Neural cell (in vitro differentiated cells): ENCODE data around the gene TSPAN32.

Experiments
- EZH2 ChIP-seq: fragments of 200-600, 300-800 bp; shearing (Covaris generic), sonication (generic); IDR thresholded peaks from 2 replicates; pipeline ENCODE4 v1.6.1; 2014; ENCODE audit warnings: antibody characterized with exemption, low read length, borderline replicate concordance, mild to moderate bottlenecking; ENCODE audit not compliant: insufficient read depth, poor library complexity, severe bottlenecking
- POLR2AphosphoS5 ChIP-seq: IDR thresholded peaks from 2 replicates; pipeline ENCODE4 v1.6.1; 2012

- TF ChIP-seq POLR2AphosphoS5 (no peak), EZH2 (no peak)
These were observed 29.4 kb upstream of the TSPAN32 start for GRCh38 chr11:2272228-2272945.
